ENCODE measurements around the gene ST3GAL2.
A peak's percentile ranks its signal among the peaks of the same experiment; 100 is the strongest.
"Not testable (repeated sequence)": the region's sequence is repeated elsewhere in the genome, so short reads cannot be mapped to it uniquely, and the experiment has no call there.

ST3GAL2 gene

GRCh38 chr16:70418274-70418992, 20.5 kb downstream of the ST3GAL2 start:
- H3K4me3 ChIP-seq (ENCODE audit: low read depth, low read length): no peak overlapping the region
- peaks cover 13% of the 10 kb centered on the region for H3K4me1 ChIP-seq (ENCODE audit: control insufficient read depth, insufficient read depth, low read length)
- H3K36me3 ChIP-seq (ENCODE audit: control insufficient read depth, insufficient read depth, low read length): peaks cover 2% of the 10 kb centered on the region
- H3K9ac ChIP-seq (ENCODE audit: low read depth, low read length): no peak overlapping the region
- H3K9me3 ChIP-seq (ENCODE audit: control insufficient read depth, insufficient read depth, low read length): no peaks in the 10 kb centered on the region
- no peaks in the 10 kb centered on the region for H3K27me3 ChIP-seq (ENCODE audit: control insufficient read depth, insufficient read depth, low read length)

- Histone ChIP-seq H3K9ac (ENCODE audit: low read depth, low read length) (no peak overlapping the region), H3K4me1 (ENCODE audit: control insufficient read depth, insufficient read depth, low read length) (peaks cover 13% of the 10 kb centered on the region), H3K9me3 (ENCODE audit: control insufficient read depth, insufficient read depth, low read length) (no peaks in the 10 kb centered on the region), H3K4me3 (ENCODE audit: low read depth, low read length) (no peak overlapping the region), H3K27me3 (ENCODE audit: control insufficient read depth, insufficient read depth, low read length) (no peaks in the 10 kb centered on the region), H3K36me3 (ENCODE audit: control insufficient read depth, insufficient read depth, low read length) (peaks cover 2% of the 10 kb centered on the region)
Measured at GRCh38 chr16:70417661-70418060, 21.2 kb downstream of the ST3GAL2 start.

GRCh38 chr16:70416748-70417616, 21.9 kb downstream of the ST3GAL2 start:
- no peak overlapping the region for H3K4me3 ChIP-seq (ENCODE audit: low read depth, low read length)
- H3K9ac ChIP-seq (ENCODE audit: low read depth, low read length): no peak overlapping the region
- H3K36me3 ChIP-seq (ENCODE audit: control insufficient read depth, insufficient read depth, low read length): peaks cover 2% of the 10 kb centered on the region
- H3K27me3 ChIP-seq (ENCODE audit: control insufficient read depth, insufficient read depth, low read length): no peaks in the 10 kb centered on the region
- peaks cover 13% of the 10 kb centered on the region for H3K4me1 ChIP-seq (ENCODE audit: control insufficient read depth, insufficient read depth, low read length)
- H3K9me3 ChIP-seq (ENCODE audit: control insufficient read depth, insufficient read depth, low read length): no peaks in the 10 kb centered on the region

GRCh38 chr16:70413572-70413971, 25.3 kb downstream of the ST3GAL2 start:
- H3K27me3 ChIP-seq (ENCODE audit: control insufficient read depth, insufficient read depth, low read length); H3K9ac ChIP-seq (ENCODE audit: low read depth, low read length); H3K36me3 ChIP-seq (ENCODE audit: control insufficient read depth, insufficient read depth, low read length); H3K4me3 ChIP-seq (ENCODE audit: low read depth, low read length); H3K4me1 ChIP-seq (ENCODE audit: control insufficient read depth, insufficient read depth, low read length); H3K9me3 ChIP-seq (ENCODE audit: control insufficient read depth, insufficient read depth, low read length): not testable (repeated sequence)

- Histone ChIP-seq H3K4me1 (ENCODE audit: control insufficient read depth, insufficient read depth, low read length) (peaks cover 12% of the 10 kb centered on the region), H3K36me3 (ENCODE audit: control insufficient read depth, insufficient read depth, low read length) (peaks cover 2% of the 10 kb centered on the region), H3K4me3 (ENCODE audit: low read depth, low read length) (no peak overlapping the region), H3K9me3 (ENCODE audit: control insufficient read depth, insufficient read depth, low read length) (no peaks in the 10 kb centered on the region), H3K27me3 (ENCODE audit: control insufficient read depth, insufficient read depth, low read length) (no peaks in the 10 kb centered on the region), H3K9ac (ENCODE audit: low read depth, low read length) (no peak overlapping the region)
Measured at GRCh38 chr16:70412385-70412784, 26.5 kb downstream of the ST3GAL2 start.

- H3K9ac ChIP-seq (ENCODE audit: low read depth, low read length): no peak overlapping the region
- H3K36me3 ChIP-seq (ENCODE audit: control insufficient read depth, insufficient read depth, low read length): no peaks in the 10 kb centered on the region
- no peaks in the 10 kb centered on the region for H3K9me3 ChIP-seq (ENCODE audit: control insufficient read depth, insufficient read depth, low read length)
- no peaks in the 10 kb centered on the region for H3K27me3 ChIP-seq (ENCODE audit: control insufficient read depth, insufficient read depth, low read length)
- H3K4me3 ChIP-seq (ENCODE audit: low read depth, low read length): no peak overlapping the region
- peaks cover 10% of the 10 kb centered on the region for H3K4me1 ChIP-seq (ENCODE audit: control insufficient read depth, insufficient read depth, low read length)
Measured at GRCh38 chr16:70410734-70411133, 28.2 kb downstream of the ST3GAL2 start.

GRCh38 chr16:70407811-70408274, 31.1 kb downstream of the ST3GAL2 start:
- Histone ChIP-seq H3K4me1 (ENCODE audit: control insufficient read depth, insufficient read depth, low read length) (peaks cover 10% of the 10 kb centered on the region), H3K9me3 (ENCODE audit: control insufficient read depth, insufficient read depth, low read length) (no peaks in the 10 kb centered on the region), H3K36me3 (ENCODE audit: control insufficient read depth, insufficient read depth, low read length) (no peaks in the 10 kb centered on the region), H3K9ac (ENCODE audit: low read depth, low read length) (peak overlapping the region; percentile 50), H3K4me3 (ENCODE audit: low read depth, low read length) (no peak overlapping the region), H3K27me3 (ENCODE audit: control insufficient read depth, insufficient read depth, low read length) (no peaks in the 10 kb centered on the region)

- not testable (repeated sequence) for H3K27me3 ChIP-seq (ENCODE audit: control insufficient read depth, insufficient read depth, low read length); H3K4me3 ChIP-seq (ENCODE audit: low read depth, low read length); H3K9ac ChIP-seq (ENCODE audit: low read depth, low read length); H3K9me3 ChIP-seq (ENCODE audit: control insufficient read depth, insufficient read depth, low read length); H3K36me3 ChIP-seq (ENCODE audit: control insufficient read depth, insufficient read depth, low read length)
- H3K4me1 ChIP-seq (ENCODE audit: control insufficient read depth, insufficient read depth, low read length): peaks cover 10% of the 10 kb centered on the region
Measured at GRCh38 chr16:70406104-70406503, 32.8 kb downstream of the ST3GAL2 start.

- no peaks in the 10 kb centered on the region for H3K9me3 ChIP-seq (ENCODE audit: control insufficient read depth, insufficient read depth, low read length)
- no peak overlapping the region for H3K4me3 ChIP-seq (ENCODE audit: low read depth, low read length)
- H3K4me1 ChIP-seq (ENCODE audit: control insufficient read depth, insufficient read depth, low read length): peaks cover 7% of the 10 kb centered on the region
- H3K27me3 ChIP-seq (ENCODE audit: control insufficient read depth, insufficient read depth, low read length): no peaks in the 10 kb centered on the region
- peaks cover 20% of the 10 kb centered on the region for H3K36me3 ChIP-seq (ENCODE audit: control insufficient read depth, insufficient read depth, low read length)
- no peak overlapping the region for H3K9ac ChIP-seq (ENCODE audit: low read depth, low read length)
Measured at GRCh38 chr16:70402916-70403659, 35.8 kb downstream of the ST3GAL2 start.

GRCh38 chr16:70399951-70400350, 38.9 kb downstream of the ST3GAL2 start:
- Histone ChIP-seq H3K27me3 (ENCODE audit: control insufficient read depth, insufficient read depth, low read length) (no peaks in the 10 kb centered on the region), H3K9me3 (ENCODE audit: control insufficient read depth, insufficient read depth, low read length) (no peaks in the 10 kb centered on the region), H3K36me3 (ENCODE audit: control insufficient read depth, insufficient read depth, low read length) (peaks cover 29% of the 10 kb centered on the region), H3K4me1 (ENCODE audit: control insufficient read depth, insufficient read depth, low read length) (no peaks in the 10 kb centered on the region), H3K9ac (ENCODE audit: low read depth, low read length) (no peak overlapping the region), H3K4me3 (ENCODE audit: low read depth, low read length) (no peak overlapping the region)

- Histone ChIP-seq H3K4me3 (ENCODE audit: low read depth, low read length) (no peak overlapping the region), H3K27me3 (ENCODE audit: control insufficient read depth, insufficient read depth, low read length) (no peaks in the 10 kb centered on the region), H3K9me3 (ENCODE audit: control insufficient read depth, insufficient read depth, low read length) (no peaks in the 10 kb centered on the region), H3K36me3 (ENCODE audit: control insufficient read depth, insufficient read depth, low read length) (peaks cover 29% of the 10 kb centered on the region), H3K9ac (ENCODE audit: low read depth, low read length) (no peak overlapping the region), H3K4me1 (ENCODE audit: control insufficient read depth, insufficient read depth, low read length) (no peaks in the 10 kb centered on the region)
Measured at GRCh38 chr16:70399381-70399780, 39.5 kb downstream of the ST3GAL2 start.

Data from iPS-15b (cell line).